HepG2 (cell line): ENCODE results near the gene SGF29.

Experiments used
- FOXJ3 ChIP-seq: sonication (generic); formaldehyde crosslinking; IDR thresholded peaks from 2 replicates; pipeline ENCODE4 v1.4.0; 2020; ENCODE audit warnings: missing genetic modification reagents, mild to moderate bottlenecking, borderline replicate concordance
- NFIB ChIP-seq: sonication (generic); formaldehyde crosslinking; IDR thresholded peaks from 2 replicates; pipeline ENCODE4 v1.9.0; 2021; ENCODE audit warnings: missing genetic modification reagents, mild to moderate bottlenecking, borderline replicate concordance
- RBFOX2 ChIP-seq: fragments of 200-400 bp; formaldehyde crosslinking; IDR thresholded peaks from 2 replicates; pipeline ENCODE4 v1.6.1; 2017; ENCODE audit warnings: low read depth, mild to moderate bottlenecking, low read length
- RELA ChIP-seq: sonication (generic); formaldehyde crosslinking; IDR thresholded peaks from 2 replicates; pipeline ENCODE4 v1.4.0; 2020; ENCODE audit warnings: missing genetic modification reagents
- SIN3A ChIP-seq: IDR thresholded peaks from 2 replicates; pipeline ENCODE4 v1.6.1; 2011; ENCODE audit warnings: low read depth, mild to moderate bottlenecking, control low read depth, low read length, borderline replicate concordance
- SMYD3 ChIP-seq: sonication (generic); formaldehyde crosslinking; IDR thresholded peaks from 2 replicates; pipeline ENCODE4 v1.8.1; 2023; ENCODE audit warnings: mild to moderate bottlenecking, missing genetic modification reagents
- SP1 ChIP-seq, 2 experiments: fragments of 450-650 bp in 1 of 2; sonication (generic) in 1 of 2; formaldehyde crosslinking in 1 of 2; IDR thresholded peaks; 2 replicates each; pipeline versions ENCODE4 v1.4.0 to v1.6.1; 2016 to 2020; ENCODE audit warnings: missing genetic modification reagents in 1 of 2
- TAF1 ChIP-seq: sonication (generic); formaldehyde crosslinking; IDR thresholded peaks from 2 replicates; pipeline ENCODE4 v1.4.0; 2020; ENCODE audit warnings: missing genetic modification reagents
- YY1 ChIP-seq: IDR thresholded peaks from 2 replicates; pipeline ENCODE4 v1.6.1; 2011; ENCODE audit warnings: low read length, low read depth, moderate library complexity, mild to moderate bottlenecking; ENCODE audit not compliant: insufficient read depth, insufficient replicate concordance
- ZNF44 ChIP-seq: sonication (generic); formaldehyde crosslinking; IDR thresholded peaks from 2 replicates; pipeline ENCODE4 v1.5.1; 2020; ENCODE audit warnings: mild to moderate bottlenecking, missing genetic modification reagents
- ZSCAN9 ChIP-seq: IDR thresholded peaks from 2 replicates; pipeline ENCODE4 v1.6.1; 2016; ENCODE audit warnings: borderline replicate concordance
- TF ChIP-seq, protein P1 (sequence below): IDR thresholded peaks from 2 replicates; pipeline ENCODE4 v1.6.1; 2016; ENCODE audit warnings: missing compliant biosample characterization, missing genetic modification reagents, borderline replicate concordance
- TF ChIP-seq, protein P2 (sequence below): sonication (generic); formaldehyde crosslinking; IDR thresholded peaks from 2 replicates; pipeline ENCODE4 v1.5.0; 2020; ENCODE audit warnings: mild to moderate bottlenecking, missing genetic modification reagents, moderate library complexity

DNA sequence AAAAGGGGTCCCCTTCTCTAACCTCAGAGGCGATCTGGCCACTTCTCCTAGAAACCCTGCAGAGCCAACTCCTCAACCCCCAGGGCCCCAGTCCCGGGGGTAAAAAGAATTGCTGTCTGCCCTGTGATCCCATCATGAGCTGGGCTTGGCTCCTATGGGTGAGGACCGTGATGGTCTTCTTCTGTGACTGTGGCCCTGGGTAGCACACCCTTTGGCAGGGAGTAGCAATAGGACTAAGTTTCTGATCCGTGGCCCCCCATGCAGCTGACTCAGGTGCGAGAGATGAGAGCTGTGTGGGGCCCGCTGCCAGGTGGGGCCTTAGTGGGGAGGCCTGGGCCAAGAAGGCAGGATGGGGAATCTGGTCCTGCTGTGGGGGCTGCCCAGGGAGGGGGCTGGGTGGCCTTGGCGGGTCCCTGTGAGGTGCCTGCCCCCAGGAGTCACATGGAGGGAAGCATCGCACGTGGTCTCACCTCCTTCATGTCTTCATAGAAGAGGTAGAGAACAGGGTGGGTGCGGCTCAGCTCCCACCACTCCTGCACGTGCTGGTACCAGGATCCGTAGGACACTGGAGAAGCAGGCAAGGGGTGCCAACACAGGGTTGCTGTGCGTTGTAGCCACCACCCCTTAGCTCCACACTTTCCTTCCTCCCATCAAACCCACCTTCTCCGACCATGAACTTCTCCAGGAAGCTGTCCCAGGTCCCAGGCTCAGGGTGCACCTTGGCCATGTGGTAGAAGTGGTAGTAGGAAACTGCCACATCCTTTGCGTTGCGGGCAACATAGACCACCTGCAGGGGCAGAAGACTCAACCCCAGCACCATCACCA is 52.8 kb downstream of the SGF29 start:
- TF ChIP-seq FOXJ3 (CRISPR knock-in tag) (no peak), SMYD3 (CRISPR knock-in tag) (no peak), SP1 (IDR thresholded peaks at IDR 0.05) (no peak), SP1 (CRISPR knock-in tag; IDR thresholded peaks at IDR 0.05) (no peak), TAF1 (no peak), RBFOX2 (no peak), SIN3A (no peak), YY1 (no peak), RELA (no peak), ZNF44 (no peak), ZSCAN9 (CRISPR knock-in tag) (no peak), NFIB (CRISPR knock-in tag) (0 out of 2 replicates have a peak, but pooled peaks have one; percentile 23)
- TF ChIP-seq, protein P1, sequence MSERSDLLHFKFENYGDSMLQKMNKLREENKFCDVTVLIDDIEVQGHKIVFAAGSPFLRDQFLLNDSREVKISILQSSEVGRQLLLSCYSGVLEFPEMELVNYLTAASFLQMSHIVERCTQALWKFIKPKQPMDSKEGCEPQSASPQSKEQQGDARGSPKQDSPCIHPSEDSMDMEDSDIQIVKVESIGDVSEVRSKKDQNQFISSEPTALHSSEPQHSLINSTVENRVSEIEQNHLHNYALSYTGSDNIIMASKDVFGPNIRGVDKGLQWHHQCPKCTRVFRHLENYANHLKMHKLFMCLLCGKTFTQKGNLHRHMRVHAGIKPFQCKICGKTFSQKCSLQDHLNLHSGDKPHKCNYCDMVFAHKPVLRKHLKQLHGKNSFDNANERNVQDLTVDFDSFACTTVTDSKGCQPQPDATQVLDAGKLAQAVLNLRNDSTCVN (CRISPR knock-in tag) = no peak
- TF ChIP-seq, protein P2, sequence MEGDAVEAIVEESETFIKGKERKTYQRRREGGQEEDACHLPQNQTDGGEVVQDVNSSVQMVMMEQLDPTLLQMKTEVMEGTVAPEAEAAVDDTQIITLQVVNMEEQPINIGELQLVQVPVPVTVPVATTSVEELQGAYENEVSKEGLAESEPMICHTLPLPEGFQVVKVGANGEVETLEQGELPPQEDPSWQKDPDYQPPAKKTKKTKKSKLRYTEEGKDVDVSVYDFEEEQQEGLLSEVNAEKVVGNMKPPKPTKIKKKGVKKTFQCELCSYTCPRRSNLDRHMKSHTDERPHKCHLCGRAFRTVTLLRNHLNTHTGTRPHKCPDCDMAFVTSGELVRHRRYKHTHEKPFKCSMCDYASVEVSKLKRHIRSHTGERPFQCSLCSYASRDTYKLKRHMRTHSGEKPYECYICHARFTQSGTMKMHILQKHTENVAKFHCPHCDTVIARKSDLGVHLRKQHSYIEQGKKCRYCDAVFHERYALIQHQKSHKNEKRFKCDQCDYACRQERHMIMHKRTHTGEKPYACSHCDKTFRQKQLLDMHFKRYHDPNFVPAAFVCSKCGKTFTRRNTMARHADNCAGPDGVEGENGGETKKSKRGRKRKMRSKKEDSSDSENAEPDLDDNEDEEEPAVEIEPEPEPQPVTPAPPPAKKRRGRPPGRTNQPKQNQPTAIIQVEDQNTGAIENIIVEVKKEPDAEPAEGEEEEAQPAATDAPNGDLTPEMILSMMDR (CRISPR knock-in tag) = no peak
